CD4-positive, alpha-beta T cell treated with Interleukin-21 for 1 hour (primary cell): ENCODE data around the gene SOX2.
"Not testable (repeated sequence)": the region's sequence is repeated elsewhere in the genome, so short reads cannot be mapped to it uniquely, and the experiment has no call there.

Source experiments
- DNase-seq: peaks from one replicate; pipeline ENCODE4 v3.0.0-alpha.2; 2020

Gene SOX2

DNA sequence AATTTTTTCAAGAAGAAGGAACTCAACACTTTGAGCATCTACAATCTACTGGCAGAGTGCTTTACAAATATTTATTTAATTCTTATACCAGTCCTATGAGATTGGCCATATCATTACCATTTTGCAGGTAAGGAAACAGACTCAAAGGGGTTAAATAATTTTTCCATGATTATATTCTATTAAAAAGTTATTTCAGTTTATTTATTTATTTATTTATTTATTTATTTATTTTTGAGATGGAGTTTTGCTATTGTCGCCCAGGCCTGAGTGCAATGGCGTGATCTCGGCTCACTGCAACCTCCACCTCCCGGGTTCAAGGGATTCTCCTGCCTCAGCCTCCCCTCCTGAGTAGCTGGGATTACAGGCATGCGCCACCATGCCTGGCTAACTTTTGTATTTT lies 52.3 kb downstream of the SOX2 start:
- not testable (repeated sequence) for DNase-seq
